CD4-positive, alpha-beta T cell treated with Interleukin-1 beta for 1 hour (primary cell): ENCODE results near the gene LHX8.
"Not testable (repeated sequence)": the region's sequence is repeated elsewhere in the genome, so short reads cannot be mapped to it uniquely, and the experiment has no call there.

Source experiments
- DNase-seq, 2 donors: peaks; one replicate each; pipeline ENCODE4 v3.0.0-alpha.2; 2020 to 2022

LHX8 gene

DNA sequence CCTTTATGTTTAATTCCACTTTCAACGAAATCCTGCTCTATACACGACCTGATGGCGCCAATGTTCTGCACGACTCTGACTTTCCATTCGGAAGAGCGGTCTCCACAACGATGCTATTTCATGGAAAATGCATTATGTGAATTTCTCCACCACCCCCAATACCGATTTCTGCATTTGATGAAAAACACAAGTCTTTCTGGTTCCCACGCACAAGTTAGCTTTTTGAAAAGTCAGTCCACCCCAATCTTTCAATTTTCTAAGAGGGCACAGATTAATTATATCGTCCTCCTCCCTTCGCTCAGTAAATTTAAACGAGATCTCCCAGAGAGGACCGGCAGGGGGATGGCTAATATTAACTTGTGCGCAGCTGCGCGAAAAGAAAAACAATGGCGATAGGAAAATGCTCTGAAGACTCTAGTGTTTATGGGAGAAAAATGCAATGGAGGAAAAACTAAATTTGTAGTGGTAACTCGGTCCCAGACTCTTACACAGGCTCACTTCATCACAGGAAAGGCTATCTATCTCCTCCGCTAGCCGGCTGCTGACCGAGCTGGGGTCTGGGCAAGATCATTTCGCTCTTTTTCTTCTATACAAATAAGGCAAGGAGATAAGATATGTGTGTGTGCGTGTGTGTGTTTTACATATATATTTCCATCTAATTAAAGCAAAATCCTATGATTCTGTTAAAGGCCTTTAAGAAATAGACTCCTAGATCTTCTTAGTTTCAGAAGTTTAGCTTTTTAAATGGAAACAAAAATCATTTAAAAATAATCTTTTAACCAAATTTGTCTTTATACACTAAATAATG, 1.2 kb upstream of the LHX8 start:
- no peak for DNase-seq

GRCh38 chr1:75134647-75135572, 722 bp downstream of the LHX8 start:
- DNase-seq, result no peak

DNA sequence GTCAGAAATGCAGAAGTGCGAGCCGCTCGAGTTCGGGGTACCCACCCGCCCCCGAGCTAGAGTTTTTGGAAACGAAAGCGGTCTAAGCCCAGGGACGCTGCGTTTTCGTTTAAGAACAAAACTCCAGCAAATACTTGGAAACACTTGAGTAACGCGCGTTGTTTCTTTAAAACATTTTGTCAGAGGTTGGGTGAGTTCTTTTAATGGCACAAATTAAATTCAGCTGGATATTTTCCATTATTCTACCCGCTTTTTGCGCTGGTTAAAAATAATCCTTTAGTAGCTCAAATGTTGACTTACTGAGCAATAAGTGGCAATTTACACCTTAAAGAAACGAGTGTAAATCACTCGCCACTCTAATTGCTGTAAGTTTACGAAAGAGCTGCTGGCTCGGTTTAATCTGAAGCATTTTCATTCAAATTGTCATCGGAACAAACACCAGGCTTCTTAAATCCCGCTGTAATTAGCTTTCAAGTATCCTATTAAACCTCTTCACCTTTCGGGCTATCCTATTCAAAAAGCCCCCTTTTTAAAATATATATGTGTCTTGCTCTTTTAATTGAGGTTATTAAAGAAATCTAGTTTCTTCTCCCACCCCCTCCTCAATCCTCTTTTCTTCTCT, 1.5 kb downstream of the LHX8 start:
- DNase-seq, result no peak

- no peak for DNase-seq
These were observed 2.1 kb downstream of the LHX8 start for GRCh38 chr1:75136195-75136815.

DNA sequence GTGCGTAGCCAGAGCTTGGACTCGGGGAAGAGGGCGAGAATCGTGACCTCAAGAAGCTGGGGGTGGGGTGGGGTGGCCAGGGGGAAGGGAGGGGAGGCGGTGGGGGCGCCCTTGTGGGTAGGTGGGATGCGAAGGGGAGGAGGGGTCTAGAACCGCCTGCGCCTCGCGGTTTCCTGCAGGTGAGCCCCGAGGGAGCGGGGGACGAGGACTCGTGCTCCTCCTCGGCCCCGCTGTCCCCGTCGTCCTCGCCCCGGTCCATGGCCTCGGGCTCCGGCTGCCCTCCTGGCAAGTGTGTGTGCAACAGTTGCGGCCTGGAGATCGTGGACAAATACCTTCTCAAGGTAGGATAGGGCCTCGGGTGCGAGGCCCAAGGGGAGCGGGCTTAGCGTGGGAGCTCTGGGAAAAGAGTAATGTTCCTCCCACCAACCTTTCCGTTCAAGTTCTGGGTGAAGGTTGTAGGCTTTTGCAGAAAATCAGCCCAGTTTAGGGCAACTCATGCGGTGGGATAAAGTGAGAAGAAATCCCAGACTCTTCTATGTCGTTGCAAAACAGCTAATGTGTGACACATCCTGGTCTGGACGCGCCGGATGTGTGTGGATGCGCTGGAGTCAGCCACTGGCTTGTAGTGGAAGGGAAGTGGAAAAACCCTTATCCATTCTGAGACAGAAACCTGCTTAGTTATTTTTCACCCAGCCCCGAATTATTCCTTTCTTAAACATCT, 2.9 kb downstream of the LHX8 start:
- DNase-seq, result no peak

GRCh38 chr1:75152092-75152491, 17.9 kb downstream of the LHX8 start:
- DNase-seq, result no peak

- DNase-seq, result no peak
These were observed 25.0 kb downstream of the LHX8 start for GRCh38 chr1:75159154-75159553.

GRCh38 chr1:75165264-75165663, 31.1 kb downstream of the LHX8 start:
- DNase-seq, result no peak

- no peak for DNase-seq
These were observed 32.6 kb downstream of the LHX8 start for GRCh38 chr1:75166821-75167220.

GRCh38 chr1:75170011-75170410, 35.8 kb downstream of the LHX8 start:
- DNase-seq, result no peak

DNA sequence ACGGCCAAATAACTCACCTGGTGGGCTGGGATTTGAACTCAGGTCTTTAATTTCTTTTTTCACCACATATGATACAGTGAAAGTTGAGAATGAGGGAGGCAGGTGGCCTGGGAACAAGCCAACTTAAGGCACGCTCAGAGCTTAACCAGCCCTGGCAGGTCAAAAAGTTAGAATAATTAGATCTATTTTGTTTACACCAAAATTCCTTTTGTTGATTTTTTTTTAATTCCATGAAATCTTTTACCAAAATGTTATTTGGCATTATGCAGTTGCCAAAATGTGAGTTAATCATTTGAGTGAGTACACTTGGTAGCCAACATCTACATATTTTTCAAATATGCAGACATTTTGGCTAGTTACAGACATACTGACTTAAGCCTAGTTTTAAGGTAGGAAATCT, 36.8 kb downstream of the LHX8 start:
- DNase-seq, result no peak

- DNase-seq, result no peak
These were observed 37.7 kb downstream of the LHX8 start for GRCh38 chr1:75171876-75172275.

- DNase-seq, result no peak
These were observed 38.4 kb downstream of the LHX8 start for GRCh38 chr1:75172556-75172955.

DNA sequence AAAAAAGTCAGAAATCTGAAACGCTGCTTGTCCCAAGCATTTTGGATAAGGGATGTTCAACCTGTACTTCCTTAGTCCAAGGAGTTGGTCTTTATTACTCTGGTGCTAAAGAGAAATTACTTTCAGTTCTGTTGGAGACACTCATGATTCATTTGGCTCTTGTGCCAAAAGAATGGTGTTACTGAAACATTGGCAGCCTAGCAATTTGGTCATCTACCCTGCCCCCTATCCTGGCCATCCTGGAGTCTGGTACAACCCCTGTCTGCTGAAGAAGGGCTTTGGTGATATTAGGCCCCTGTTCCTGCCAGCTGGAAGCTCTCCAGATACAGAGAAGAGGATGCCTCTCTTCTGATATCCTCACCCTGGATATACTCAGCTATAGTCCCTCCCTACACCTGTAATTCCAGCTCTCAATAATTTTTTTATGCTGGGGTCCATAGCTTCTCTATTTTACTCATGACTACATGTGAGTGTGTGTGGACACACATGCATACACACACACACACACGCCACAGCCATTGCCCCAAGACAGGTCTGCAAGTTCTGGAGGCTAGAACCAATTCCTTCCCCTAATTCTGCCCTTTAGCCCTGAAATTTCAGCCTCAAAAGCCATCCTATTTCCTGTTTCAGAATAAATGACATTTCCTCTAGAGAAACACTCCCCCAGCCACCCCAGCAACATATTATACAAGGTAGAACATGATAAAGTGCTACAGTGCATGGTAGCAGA, 40.0 kb downstream of the LHX8 start:
- no peak for DNase-seq

GRCh38 chr1:75181214-75181955, 47.2 kb downstream of the LHX8 start:
- not testable (repeated sequence) for DNase-seq

DNA sequence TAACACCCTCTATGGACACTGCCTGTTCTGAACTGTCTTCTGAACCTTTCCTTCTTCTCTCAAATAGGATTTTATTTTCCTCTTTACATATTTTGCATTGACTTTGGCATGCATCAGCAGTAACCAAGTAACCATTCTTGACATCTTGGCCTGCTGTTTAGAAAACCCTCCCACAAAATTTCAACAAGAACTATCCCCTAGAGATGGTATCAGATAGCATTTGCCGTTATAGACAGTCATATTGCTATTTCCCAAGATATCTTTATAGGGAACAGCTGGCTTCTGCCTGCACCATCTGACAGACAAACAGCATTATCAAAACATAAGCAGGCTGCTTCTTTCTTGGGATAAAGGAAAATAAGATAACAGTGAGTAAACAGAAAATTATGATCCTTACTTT, 54.7 kb downstream of the LHX8 start:
- DNase-seq, result no peak

DNA sequence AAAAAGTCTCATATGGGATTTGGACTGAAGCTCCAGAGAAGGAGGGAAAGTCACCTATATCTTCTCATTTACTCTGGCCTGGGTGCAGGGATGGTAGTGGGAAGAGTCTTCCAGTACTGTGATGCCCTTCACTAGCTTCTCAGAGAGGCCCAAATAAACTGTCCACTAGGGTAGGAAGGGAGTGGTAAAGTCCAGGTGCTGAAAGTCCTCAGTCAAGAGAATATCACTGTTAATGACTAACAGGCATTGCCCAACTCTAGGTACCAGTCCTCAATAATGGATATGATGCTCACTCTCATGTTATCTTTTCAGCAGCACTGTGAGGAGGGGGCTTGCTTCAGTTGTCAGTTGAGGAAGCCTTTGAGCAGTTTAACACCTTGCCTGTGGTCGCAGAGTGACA, 64.0 kb downstream of the LHX8 start:
- no peak for DNase-seq

DNA sequence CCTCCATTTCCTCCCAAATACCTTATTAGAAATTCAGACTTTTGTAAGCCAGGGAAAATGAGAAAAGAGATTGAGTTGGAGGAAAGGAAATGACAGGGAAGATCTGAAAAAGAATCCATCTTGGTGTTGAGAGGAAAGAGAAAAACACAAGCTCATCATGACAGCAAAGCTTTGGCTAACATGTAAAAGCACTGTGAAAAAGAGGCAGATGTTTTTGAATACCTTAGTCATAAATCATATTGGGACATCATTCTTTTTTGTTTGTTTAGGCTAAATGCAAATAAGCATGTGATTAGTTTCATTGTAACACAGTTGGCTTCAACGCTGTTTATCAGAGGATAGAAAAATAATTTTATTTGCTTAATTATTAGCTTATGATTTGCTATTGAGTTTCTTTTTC, 64.6 kb downstream of the LHX8 start:
- no peak for DNase-seq

- DNase-seq, result no peak
These were observed 68.6 kb downstream of the LHX8 start for GRCh38 chr1:75202751-75203150.

DNA sequence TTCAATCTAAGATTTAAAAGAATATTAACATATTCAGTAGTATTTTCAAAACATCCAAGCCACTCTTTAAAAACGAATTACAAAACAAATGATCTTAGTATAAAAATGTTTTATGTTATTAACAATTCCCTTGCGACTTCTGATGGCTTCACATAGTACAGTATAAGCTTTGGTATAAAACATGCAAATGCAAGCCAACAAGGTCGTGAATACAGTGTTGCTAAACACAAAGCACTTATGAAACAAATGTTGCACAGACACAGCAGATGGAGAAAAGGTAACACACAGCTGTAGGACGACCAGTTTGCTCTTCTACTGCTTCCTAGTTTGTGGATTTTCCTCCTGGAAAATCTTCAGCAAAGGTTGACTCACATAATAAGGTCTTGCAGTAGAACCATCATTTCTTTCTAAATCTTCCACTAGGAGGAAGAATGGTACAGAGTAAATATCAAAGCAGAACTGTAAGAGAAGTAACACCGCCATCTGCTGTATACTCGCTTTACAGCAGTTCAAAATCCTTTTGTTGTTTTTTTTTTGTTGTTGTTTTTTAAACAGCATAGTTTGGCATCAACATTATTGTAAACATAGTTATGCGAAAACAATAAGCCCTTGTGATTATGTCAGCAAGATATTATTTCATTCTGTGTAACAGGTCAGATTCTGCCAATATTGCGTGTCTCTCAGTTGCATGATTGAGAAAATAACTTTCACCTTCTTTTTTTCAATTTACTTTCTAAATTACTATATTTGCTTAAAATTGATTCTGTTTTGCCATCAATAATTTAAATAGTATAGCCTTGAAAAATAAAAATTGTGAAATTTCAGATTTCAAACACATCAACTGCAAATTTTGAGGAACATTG, 69.5 kb downstream of the LHX8 start:
- DNase-seq, result no peak
